A673 (cell line): ENCODE measurements around the gene NOL12. TPM values are rescaled to one million over a fixed set of nuclear protein-coding genes. Genes with fewer than 3 reads are reported as not detected.

Source experiments
- BruUV-seq: library from RNA; stranded (reverse); fragments of 400-500 nt; replicated peaks from 2 replicates; lab custom pipeline; 2021; lab: Mats Ljungman, UMichigan
- CTCF ChIA-PET: fragments of 300-600 bp; sonication (Branson Sonifier 250); formaldehyde crosslinking; loops from one replicate; lab custom pipeline; 2022; ENCODE audit warnings: antibody characterized with exemption; lab: Charles Lee
- POLR2A ChIA-PET: fragments of 300-600 bp; sonication (Branson Sonifier 250); formaldehyde crosslinking; loops from one replicate; lab custom pipeline; 2022; ENCODE audit warnings: antibody characterized with exemption; ENCODE audit not compliant: low non-redundant PET; lab: Charles Lee
- DNase-seq: peaks from one replicate; pipeline ENCODE4 v3.0.0-alpha.2; 2015; ENCODE audit warnings: low spot score
- H3K27ac ChIP-seq: fragments of 200-600 bp; sonication (generic); 2 replicates; pipeline ENCODE4 v1.5.1; 2016; ENCODE audit warnings: mixed run types, low read depth, mild to moderate bottlenecking, mixed read lengths, antibody characterized with exemption, low read length; ENCODE audit not compliant: poor library complexity, severe bottlenecking
- H3K27me3 ChIP-seq: fragments of 200-600 bp; sonication (generic); replicated peaks from 2 replicates; pipeline ENCODE4 v1.6.1; 2017; ENCODE audit warnings: mixed run types, low read depth, mild to moderate bottlenecking, mixed read lengths, antibody characterized with exemption, low read length; ENCODE audit not compliant: insufficient read depth, poor library complexity
- H3K36me3 ChIP-seq: fragments of 200-600 bp; sonication (generic); 2 replicates; pipeline ENCODE4 v1.6.1; 2016; ENCODE audit warnings: mixed run types, mild to moderate bottlenecking, mixed read lengths, antibody characterized with exemption, low read length; ENCODE audit not compliant: insufficient read depth, poor library complexity, severe bottlenecking
- H3K4me1 ChIP-seq: fragments of 200-600 bp; sonication (generic); 2 replicates; pipeline ENCODE4 v1.6.1; 2017; ENCODE audit warnings: mixed run types, mild to moderate bottlenecking, mixed read lengths, antibody characterized with exemption, low read length; ENCODE audit not compliant: insufficient read depth, poor library complexity, severe bottlenecking
- H3K4me3 ChIP-seq: fragments of 200-600 bp; sonication (generic); 2 replicates; pipeline ENCODE4 v1.5.1; 2016; ENCODE audit warnings: low read depth, mixed run types, mild to moderate bottlenecking, mixed read lengths, low read length; ENCODE audit not compliant: poor library complexity, severe bottlenecking
- H3K9me3 ChIP-seq: fragments of 200-600 bp; sonication (generic); 2 replicates; pipeline ENCODE4 v1.6.1; 2016; ENCODE audit warnings: mixed run types, low read depth, mild to moderate bottlenecking, mixed read lengths, antibody characterized with exemption, low read length; ENCODE audit not compliant: poor library complexity, severe bottlenecking
- CTCF ChIP-seq: fragments of 300-800, 200-600 bp; sonication (generic); conservative IDR thresholded peaks from 2 replicates; pipeline ENCODE4 v1.5.1; 2017; ENCODE audit warnings: low read depth, mild to moderate bottlenecking, antibody characterized with exemption, low read length, moderate library complexity, mixed read lengths
- EZH2 ChIP-seq: fragments of 200-600 bp; sonication (generic); IDR thresholded peaks from 2 replicates; pipeline ENCODE4 v1.6.1; 2017; ENCODE audit warnings: borderline replicate concordance, low read depth, mild to moderate bottlenecking, mixed read lengths, antibody characterized with exemption, low read length; ENCODE audit not compliant: poor library complexity, severe bottlenecking
- intact Hi-C: fragments of 100-400 bp; cut with micrococcal nuclease; formaldehyde crosslinking; loops from one replicate; pipeline ENCODE4 v1.10.0; 2022; ENCODE audit not compliant: unreplicated experiment
- total RNA-seq: library from RNA; stranded (reverse); gene quantifications from 2 replicates; pipeline ENCODE4 v1.2.3, GENCODE V29; 2021

NOL12 gene
- total RNA-seq, 1 experiment from 2014 or later: 51.9 TPM

GRCh38 chr22:37662039-37662438 is 24.1 kb upstream of the NOL12 start:
- intact Hi-C loops: no loop called here
- ChIA-PET POLR2A (no interaction called here), CTCF (interaction anchor here (0.9 to 1.3 kb wide), 4 partner anchors 13 to 50 kb away, joined by 3 to 4 read pairs (median 4); partner anchors contain the start of gene LGALS1)
- no peaks in the 10 kb centered on the region for H3K9me3 ChIP-seq
- TF ChIP-seq EZH2 (no peak), CTCF (no peak)
- no peak overlapping the region for H3K27ac ChIP-seq
- no peaks in the 10 kb centered on the region for H3K27me3 ChIP-seq
- H3K36me3 ChIP-seq: peaks cover 16% of the 10 kb centered on the region
- no TSS peak for BruUV-seq
- H3K4me1 ChIP-seq: peaks cover 21% of the 10 kb centered on the region
- H3K4me3 ChIP-seq: no peak overlapping the region
- no peak for DNase-seq

- POLR2A ChIA-PET: no interaction called here
Measured at GRCh38 chr22:37663521-37664140, 22.5 kb upstream of the NOL12 start.

GRCh38 chr22:37664249-37665101 is 21.7 kb upstream of the NOL12 start:
- no peak overlapping the region for H3K4me3 ChIP-seq
- no peak for DNase-seq
- intact Hi-C loops: no loop called here
- TF ChIP-seq EZH2 (no peak), CTCF (no peak)
- H3K9me3 ChIP-seq: no peaks in the 10 kb centered on the region
- peaks cover 21% of the 10 kb centered on the region for H3K4me1 ChIP-seq
- ChIA-PET POLR2A (no interaction called here), CTCF (no interaction called here)
- no peaks in the 10 kb centered on the region for H3K27me3 ChIP-seq
- peaks cover 16% of the 10 kb centered on the region for H3K36me3 ChIP-seq
- no peak overlapping the region for H3K27ac ChIP-seq
- no TSS peak for BruUV-seq

More at GRCh38 chr22:37663521-37664140, 22.5 kb upstream of the NOL12 start:
- no peak for TF ChIP-seq EZH2
- TF ChIP-seq CTCF: no peak
- DNase-seq: no peak
- peaks cover 21% of the 10 kb centered on the region for H3K4me1 ChIP-seq
- H3K27ac ChIP-seq: peak overlapping the region; percentile 5
- H3K27me3 ChIP-seq: no peaks in the 10 kb centered on the region
- intact Hi-C loops: no loop called here
- BruUV-seq: no TSS peak
- CTCF ChIA-PET: no interaction called here
- no peak overlapping the region for H3K4me3 ChIP-seq
- no peaks in the 10 kb centered on the region for H3K9me3 ChIP-seq
- peaks cover 16% of the 10 kb centered on the region for H3K36me3 ChIP-seq
